A673 (cell line): ENCODE data around the gene STARD3.

ENCODE experiments used
- EZH2 ChIP-seq: fragments of 200-600 bp; sonication (generic); IDR thresholded peaks from 2 replicates; pipeline ENCODE4 v1.6.1; 2017; ENCODE audit warnings: borderline replicate concordance, low read depth, mild to moderate bottlenecking, mixed read lengths, antibody characterized with exemption, low read length; ENCODE audit not compliant: poor library complexity, severe bottlenecking
- TF ChIP-seq, protein P1 (sequence below): fragments of 300-800, 200-600 bp; sonication (generic); conservative IDR thresholded peaks from 2 replicates; pipeline ENCODE4 v1.5.1; 2017; ENCODE audit warnings: low read depth, mild to moderate bottlenecking, antibody characterized with exemption, low read length, moderate library complexity, mixed read lengths

DNA sequence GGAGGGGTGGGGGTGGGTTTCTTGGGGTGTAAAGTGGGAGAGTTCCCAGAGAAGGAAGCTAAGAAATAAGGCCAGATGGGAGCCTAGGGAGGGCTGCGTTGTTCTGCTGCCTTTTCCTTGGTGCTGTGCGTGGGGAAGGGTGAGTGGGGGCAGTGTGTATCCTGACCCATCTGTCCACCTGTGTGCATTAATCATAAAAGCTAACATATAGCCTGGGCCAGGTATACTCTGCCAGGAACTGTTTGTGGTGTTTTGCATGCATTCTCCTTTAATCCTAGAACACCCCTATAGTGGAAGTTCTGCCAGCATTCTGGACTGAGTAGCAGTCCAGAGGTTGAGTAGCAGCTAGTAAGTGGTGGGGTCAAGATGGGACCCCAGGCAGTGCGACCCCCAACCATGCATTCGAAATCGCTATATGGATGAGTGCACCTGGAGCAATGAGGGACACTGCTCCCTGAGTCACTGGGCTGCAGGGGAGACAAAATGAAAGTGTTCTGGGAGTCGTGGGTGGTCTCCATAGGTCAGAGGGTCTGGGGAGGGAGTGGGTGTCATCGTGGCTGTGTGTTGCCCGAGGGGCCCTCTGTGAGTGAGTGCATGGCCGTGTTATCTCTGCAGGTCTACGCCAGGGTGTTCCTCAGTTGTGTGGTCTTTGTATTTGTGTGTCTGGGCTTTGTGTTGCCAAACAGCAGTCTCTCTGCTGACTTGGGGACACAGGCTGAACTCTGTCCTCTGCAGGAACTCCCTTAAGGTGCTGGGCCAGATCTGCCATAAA is 64.3 kb downstream of the STARD3 start:
- TF ChIP-seq, protein P1, sequence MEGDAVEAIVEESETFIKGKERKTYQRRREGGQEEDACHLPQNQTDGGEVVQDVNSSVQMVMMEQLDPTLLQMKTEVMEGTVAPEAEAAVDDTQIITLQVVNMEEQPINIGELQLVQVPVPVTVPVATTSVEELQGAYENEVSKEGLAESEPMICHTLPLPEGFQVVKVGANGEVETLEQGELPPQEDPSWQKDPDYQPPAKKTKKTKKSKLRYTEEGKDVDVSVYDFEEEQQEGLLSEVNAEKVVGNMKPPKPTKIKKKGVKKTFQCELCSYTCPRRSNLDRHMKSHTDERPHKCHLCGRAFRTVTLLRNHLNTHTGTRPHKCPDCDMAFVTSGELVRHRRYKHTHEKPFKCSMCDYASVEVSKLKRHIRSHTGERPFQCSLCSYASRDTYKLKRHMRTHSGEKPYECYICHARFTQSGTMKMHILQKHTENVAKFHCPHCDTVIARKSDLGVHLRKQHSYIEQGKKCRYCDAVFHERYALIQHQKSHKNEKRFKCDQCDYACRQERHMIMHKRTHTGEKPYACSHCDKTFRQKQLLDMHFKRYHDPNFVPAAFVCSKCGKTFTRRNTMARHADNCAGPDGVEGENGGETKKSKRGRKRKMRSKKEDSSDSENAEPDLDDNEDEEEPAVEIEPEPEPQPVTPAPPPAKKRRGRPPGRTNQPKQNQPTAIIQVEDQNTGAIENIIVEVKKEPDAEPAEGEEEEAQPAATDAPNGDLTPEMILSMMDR = no peak
- TF ChIP-seq EZH2 = no peak
